ENCODE measurements around the gene MKRN2OS. TPM values are rescaled to one million over a fixed set of nuclear protein-coding genes. Genes with fewer than 3 reads are reported as not detected.

MKRN2OS gene
- polyA plus RNA-seq, 1 donor (not counting 4 experiments of a cell fraction or from before 2014, with no cell fraction given), result 4.0 TPM

- H3K36me3 ChIP-seq (ENCODE audit: control insufficient read depth in 2 of 2, extremely low read depth in 1 of 2, insufficient read depth in 2 of 2, low read length in 2 of 2), result peaks cover 10 to 16% of the 10 kb centered on the region in 2 experiments
Measured at GRCh38 chr3:12568747-12569146, 23.4 kb upstream of the MKRN2OS start.

GRCh38 chr3:12566976-12567375, 21.7 kb upstream of the MKRN2OS start:
- TF ChIP-seq EZH2 (IDR thresholded peaks at IDR 0.05; ENCODE audit: low read length), result no peak
- no peak for TF ChIP-seq CTCF (optimal IDR thresholded peaks at IDR 0.05 in 1 of 3, IDR thresholded peaks at IDR 0.05 in 1 of 3, conservative IDR thresholded peaks at IDR 0.05 in 1 of 3; ENCODE audit: extremely low read depth in 1 of 3, insufficient read depth in 2 of 3, low read length in 3 of 3)
- H3K9ac ChIP-seq (ENCODE audit: control insufficient read depth, extremely low read depth, insufficient read depth, low read length), result no peak overlapping the region
- peaks cover 3% of the 10 kb centered on the region for H4K20me1 ChIP-seq (ENCODE audit: control insufficient read depth, extremely low read depth, insufficient read depth, low read length)

More at GRCh38 chr3:12568747-12569146, 23.4 kb upstream of the MKRN2OS start:
- no peak overlapping the region for H3K27ac ChIP-seq (ENCODE audit: control insufficient read depth, insufficient read depth, low read length)
- DNase-seq (ENCODE audit: low read depth, low spot score) (no peak), FAIRE-seq (no peak)
- peaks cover 45% of the 10 kb centered on the region for H3K79me2 ChIP-seq (ENCODE audit: control insufficient read depth, insufficient read depth, low read length)
- H3K9ac ChIP-seq (ENCODE audit: control insufficient read depth, extremely low read depth, insufficient read depth, low read length), result no peak overlapping the region
- no peak overlapping the region for H3K4me3 ChIP-seq (ENCODE audit: control insufficient read depth in 2 of 3, extremely low read depth in 1 of 3, insufficient read depth in 2 of 3, low read depth in 1 of 3, low read length in 3 of 3)
- no peaks in the 10 kb centered on the region for H3K9me1 ChIP-seq (ENCODE audit: control insufficient read depth, extremely low read depth, insufficient read depth, low read length)
- H3K4me1 ChIP-seq (ENCODE audit: control insufficient read depth, extremely low read depth, insufficient read depth, low read length), result no peaks in the 10 kb centered on the region
- H3K4me2 ChIP-seq (ENCODE audit: control insufficient read depth, extremely low read depth, insufficient read depth, low read depth, low read length), result no peak overlapping the region
- peaks cover 2% of the 10 kb centered on the region for H4K20me1 ChIP-seq (ENCODE audit: control insufficient read depth, extremely low read depth, insufficient read depth, low read length)
- TF ChIP-seq CTCF (optimal IDR thresholded peaks at IDR 0.05 in 1 of 3, IDR thresholded peaks at IDR 0.05 in 1 of 3, conservative IDR thresholded peaks at IDR 0.05 in 1 of 3; ENCODE audit: extremely low read depth in 1 of 3, insufficient read depth in 2 of 3, low read length in 3 of 3), result no peak
- no peak for TF ChIP-seq EZH2 (IDR thresholded peaks at IDR 0.05; ENCODE audit: low read length)
- H3K27me3 ChIP-seq (ENCODE audit: control insufficient read depth, extremely low read depth, insufficient read depth, low read length), result no peaks in the 10 kb centered on the region
- H2AFZ ChIP-seq (ENCODE audit: control insufficient read depth, low read length), result no peak overlapping the region
- dilution Hi-C loops (cut with MboI; ENCODE audit: extremely low pct_ligation_motif_present, low sequenced_read_pairs), result no loop called here
- no peaks in the 10 kb centered on the region for H3K9me3 ChIP-seq (ENCODE audit: control insufficient read depth, low read depth, low read length)

More at GRCh38 chr3:12566976-12567375, 21.7 kb upstream of the MKRN2OS start:
- Histone ChIP-seq H3K27me3 (ENCODE audit: control insufficient read depth, extremely low read depth, insufficient read depth, low read length) (no peaks in the 10 kb centered on the region), H3K9me3 (ENCODE audit: control insufficient read depth, low read depth, low read length) (no peaks in the 10 kb centered on the region), H3K4me2 (ENCODE audit: control insufficient read depth, extremely low read depth, insufficient read depth, low read depth, low read length) (no peak overlapping the region), H3K27ac (ENCODE audit: control insufficient read depth, insufficient read depth, low read length) (no peak overlapping the region), H3K9me1 (ENCODE audit: control insufficient read depth, extremely low read depth, insufficient read depth, low read length) (no peaks in the 10 kb centered on the region), H3K4me1 (ENCODE audit: control insufficient read depth, extremely low read depth, insufficient read depth, low read length) (peaks cover 3% of the 10 kb centered on the region), H3K36me3 (ENCODE audit: control insufficient read depth in 2 of 2, extremely low read depth in 1 of 2, insufficient read depth in 2 of 2, low read length in 2 of 2) (peaks cover 4 to 12% of the 10 kb centered on the region in 2 experiments), H2AFZ (ENCODE audit: control insufficient read depth, low read length) (no peak overlapping the region), H3K79me2 (ENCODE audit: control insufficient read depth, insufficient read depth, low read length) (peaks cover 60% of the 10 kb centered on the region), H3K4me3 (ENCODE audit: control insufficient read depth in 2 of 3, extremely low read depth in 1 of 3, insufficient read depth in 2 of 3, low read depth in 1 of 3, low read length in 3 of 3) (no peak overlapping the region)
- dilution Hi-C loops (cut with MboI; ENCODE audit: extremely low pct_ligation_motif_present, low sequenced_read_pairs), result no loop called here
- FAIRE-seq (no peak), DNase-seq (ENCODE audit: low read depth, low spot score) (no peak)
